PC-3 (cell line): ENCODE data around the gene PREB.

Source experiments
- EZH2 ChIP-seq: fragments of 300-600 bp; sonication (generic); IDR thresholded peaks from one replicate; pipeline ENCODE4 v1.6.1; 2017; ENCODE audit warnings: antibody characterized with exemption, mild to moderate bottlenecking, low read length; ENCODE audit not compliant: unreplicated experiment
- TF ChIP-seq, protein P1 (sequence below): fragments of 300-600 bp; sonication (generic); conservative IDR thresholded peaks from 2 replicates; pipeline ENCODE4 v1.5.1; 2017; ENCODE audit warnings: antibody characterized with exemption, low read depth, mild to moderate bottlenecking, low read length

DNA sequence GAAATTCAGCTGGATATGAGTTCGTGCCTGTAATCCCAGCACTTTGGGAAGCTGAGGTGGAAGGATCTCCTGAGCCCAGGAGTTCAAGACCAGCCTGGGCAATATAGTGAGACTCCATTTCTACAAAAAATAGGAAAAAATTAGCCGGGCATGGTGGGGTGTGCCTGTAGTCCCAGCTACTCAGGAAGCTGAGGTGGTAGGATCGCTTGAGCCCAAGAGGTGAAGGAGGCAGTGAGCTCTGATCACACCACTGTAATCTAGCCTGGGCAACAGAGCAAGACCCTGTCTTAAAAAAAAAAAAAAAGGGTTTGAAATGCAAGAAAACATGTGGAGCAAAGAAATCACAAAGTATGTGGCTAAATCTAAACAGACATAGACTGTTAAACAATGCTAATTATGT, 25.4 kb downstream of the PREB start:
- TF ChIP-seq, protein P1, sequence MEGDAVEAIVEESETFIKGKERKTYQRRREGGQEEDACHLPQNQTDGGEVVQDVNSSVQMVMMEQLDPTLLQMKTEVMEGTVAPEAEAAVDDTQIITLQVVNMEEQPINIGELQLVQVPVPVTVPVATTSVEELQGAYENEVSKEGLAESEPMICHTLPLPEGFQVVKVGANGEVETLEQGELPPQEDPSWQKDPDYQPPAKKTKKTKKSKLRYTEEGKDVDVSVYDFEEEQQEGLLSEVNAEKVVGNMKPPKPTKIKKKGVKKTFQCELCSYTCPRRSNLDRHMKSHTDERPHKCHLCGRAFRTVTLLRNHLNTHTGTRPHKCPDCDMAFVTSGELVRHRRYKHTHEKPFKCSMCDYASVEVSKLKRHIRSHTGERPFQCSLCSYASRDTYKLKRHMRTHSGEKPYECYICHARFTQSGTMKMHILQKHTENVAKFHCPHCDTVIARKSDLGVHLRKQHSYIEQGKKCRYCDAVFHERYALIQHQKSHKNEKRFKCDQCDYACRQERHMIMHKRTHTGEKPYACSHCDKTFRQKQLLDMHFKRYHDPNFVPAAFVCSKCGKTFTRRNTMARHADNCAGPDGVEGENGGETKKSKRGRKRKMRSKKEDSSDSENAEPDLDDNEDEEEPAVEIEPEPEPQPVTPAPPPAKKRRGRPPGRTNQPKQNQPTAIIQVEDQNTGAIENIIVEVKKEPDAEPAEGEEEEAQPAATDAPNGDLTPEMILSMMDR = no peak
- no peak for TF ChIP-seq EZH2
